Measurements from ENCODE around the gene LRRC17.
"Not testable (repeated sequence)": the region's sequence is repeated elsewhere in the genome, so short reads cannot be mapped to it uniquely, and the experiment has no call there.

The LRRC17 gene

DNA sequence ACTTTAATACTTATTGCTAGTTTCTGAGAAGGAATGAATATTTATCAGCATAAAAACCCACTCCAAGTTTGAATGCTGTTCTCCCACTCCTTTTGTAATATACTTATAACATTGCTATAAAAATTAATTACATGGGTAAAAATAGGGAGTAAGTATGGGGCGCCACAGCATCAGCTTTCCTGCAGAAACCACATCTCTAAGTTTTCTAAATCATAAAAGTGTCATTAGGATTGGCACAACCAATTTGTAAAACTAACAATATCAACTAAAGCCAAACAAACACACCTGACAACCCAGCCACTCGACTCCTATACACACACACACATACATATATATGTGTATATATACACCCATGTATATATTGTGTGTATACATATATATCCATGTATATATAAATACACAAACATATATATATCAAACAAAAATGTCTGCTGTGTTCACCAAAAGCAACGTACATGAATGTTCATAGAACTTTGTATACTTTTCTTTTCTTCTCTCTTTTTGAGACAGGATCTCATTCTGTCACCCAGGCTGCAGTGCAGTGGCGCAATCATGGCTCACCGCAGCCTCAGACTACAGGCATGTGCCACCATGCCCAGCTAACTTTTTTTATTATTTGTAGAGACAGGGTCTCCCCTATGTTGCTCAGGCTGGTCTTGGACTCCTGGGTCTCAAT, 14.8 kb upstream of the LRRC17 start:
- no peak for DNase-seq (ENCODE audit: low spot score)

DNA sequence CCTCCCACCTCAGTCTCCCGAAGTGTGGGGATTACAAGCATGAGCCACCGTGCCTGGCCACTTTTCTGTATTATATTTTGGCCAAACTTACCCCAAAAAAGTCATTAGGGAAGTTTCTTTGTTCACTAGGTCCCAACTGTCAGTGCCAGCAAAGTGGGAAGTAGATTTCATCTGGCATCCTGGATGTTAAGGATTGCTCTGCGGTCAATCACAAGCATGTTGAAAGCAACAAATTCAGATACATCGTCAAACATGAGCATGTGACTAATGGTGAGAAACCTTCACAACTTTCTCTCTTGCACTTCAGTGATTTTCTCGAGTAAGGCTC, 14.3 kb upstream of the LRRC17 start:
- DNase-seq (ENCODE audit: low spot score) = no peak

DNA sequence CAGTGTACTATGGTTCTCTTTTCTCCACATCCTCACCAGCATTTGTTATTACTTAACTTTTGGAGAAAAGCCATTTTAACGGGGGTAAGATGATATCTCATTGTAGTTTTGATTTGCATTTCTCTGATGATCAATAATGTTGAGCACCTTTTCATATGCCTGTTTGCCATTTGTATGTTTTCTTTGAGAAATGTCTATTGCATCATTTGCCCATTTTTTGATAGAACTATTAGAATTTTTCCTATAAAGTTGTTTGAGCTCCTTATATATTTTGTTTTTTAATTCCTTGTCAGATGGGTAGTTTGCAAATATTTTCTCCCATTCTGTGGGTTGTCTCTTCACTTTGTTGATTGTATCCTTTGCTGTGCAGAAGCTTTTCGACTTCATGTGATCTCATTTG, 10.7 kb upstream of the LRRC17 start:
- DNase-seq (ENCODE audit: low spot score) = not testable (repeated sequence)

DNA sequence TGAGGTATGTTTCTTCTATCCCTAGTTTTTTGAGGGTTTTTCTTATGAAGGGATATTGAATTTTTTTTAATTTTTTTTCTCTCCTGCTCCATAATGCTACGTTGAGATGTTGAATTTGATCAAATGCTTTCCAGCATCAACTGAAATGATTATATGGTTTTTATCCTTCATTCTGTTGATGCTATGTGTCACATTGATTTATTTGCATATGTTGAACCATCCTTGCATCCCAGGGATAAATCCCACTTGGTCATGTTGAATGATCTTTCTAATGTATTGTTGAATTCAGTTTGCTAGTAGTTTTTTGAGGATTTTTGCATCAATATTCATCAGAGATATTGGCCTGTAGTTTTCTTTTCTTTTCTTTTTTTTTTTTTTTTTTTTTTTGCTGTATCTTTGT, 9.2 kb upstream of the LRRC17 start:
- DNase-seq (ENCODE audit: low spot score) = not testable (repeated sequence)

DNA sequence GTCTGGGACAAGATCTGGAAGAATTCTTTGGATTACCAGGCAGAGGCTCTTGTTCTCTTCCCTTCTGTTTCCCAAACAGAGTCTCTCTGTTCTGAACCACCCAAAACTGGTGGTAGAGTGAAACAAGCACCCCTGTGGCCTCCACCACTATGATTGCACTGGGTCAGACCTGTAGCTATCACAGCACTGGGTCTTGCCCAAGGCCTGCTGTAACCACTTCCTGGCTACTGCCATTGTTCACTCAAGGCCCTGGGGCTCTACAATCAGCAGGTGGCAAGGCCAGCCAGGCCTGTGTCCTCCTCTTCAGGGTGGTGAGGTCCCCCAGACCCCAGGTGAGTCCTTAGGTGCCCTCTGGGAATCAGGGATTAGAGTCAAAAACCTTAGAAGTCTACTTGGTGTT, 4.1 kb upstream of the LRRC17 start:
- no peak for DNase-seq (ENCODE audit: low spot score)

DNA sequence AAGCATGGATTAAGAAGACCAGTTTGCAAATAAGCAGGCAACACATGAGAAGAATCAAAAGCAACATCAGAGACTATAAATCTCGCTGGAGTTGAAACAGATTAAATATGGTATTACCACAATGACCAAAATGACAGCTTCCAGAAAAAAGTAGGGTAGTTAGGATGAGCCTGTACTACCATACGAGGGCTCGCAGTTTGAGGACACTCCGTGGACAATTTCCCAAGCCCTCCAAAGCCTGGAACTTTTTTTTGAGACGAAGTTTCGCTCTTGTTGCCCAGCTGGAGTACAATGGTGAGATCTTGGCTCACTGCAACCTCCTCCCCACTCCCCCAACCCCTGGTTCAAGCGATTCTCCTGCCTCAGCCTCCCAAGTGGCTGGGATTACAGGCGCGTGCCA, 1.0 kb downstream of the LRRC17 start:
- DNase-seq (ENCODE audit: low spot score) = no peak

DNA sequence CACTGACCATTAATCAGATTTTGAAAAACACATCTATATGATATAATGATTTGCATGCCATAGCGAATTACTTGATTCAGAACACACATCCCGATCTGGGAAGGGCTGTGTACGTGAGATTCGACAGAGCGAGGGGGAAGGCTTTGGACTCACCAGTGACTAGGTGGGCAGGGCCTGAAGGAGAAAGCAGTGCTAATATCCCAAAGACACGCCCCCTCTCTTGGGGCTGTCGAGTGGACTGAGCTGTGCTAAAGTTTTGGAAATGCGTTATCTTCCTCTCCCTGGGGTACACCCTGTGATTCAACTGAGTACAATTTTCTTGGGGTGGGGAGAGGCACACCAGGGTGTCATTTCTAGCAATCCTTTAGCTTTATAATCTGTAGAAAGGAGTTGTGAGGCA, 1.8 kb downstream of the LRRC17 start:
- DNase-seq (ENCODE audit: low spot score) = no peak

DNA sequence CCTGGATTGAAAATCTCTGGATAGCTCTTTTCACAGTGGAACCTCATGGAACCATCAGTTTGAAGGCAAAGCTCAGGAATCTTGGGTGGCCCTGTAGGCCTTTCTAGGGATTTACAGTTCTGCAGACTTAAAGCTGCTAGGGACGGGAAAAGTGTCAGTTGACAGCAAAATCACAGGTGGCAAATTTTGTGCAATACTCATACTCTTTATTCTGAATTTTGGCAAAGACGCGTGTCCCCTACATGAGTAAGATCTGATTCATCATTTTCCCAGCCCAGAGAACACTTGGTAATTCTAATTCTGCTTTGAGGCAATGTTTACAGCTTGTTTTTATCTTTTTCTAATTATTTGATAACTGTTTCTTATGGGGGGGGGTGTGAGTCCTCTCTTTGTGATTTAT, 3.6 kb downstream of the LRRC17 start:
- no peak for DNase-seq (ENCODE audit: low spot score)

DNA sequence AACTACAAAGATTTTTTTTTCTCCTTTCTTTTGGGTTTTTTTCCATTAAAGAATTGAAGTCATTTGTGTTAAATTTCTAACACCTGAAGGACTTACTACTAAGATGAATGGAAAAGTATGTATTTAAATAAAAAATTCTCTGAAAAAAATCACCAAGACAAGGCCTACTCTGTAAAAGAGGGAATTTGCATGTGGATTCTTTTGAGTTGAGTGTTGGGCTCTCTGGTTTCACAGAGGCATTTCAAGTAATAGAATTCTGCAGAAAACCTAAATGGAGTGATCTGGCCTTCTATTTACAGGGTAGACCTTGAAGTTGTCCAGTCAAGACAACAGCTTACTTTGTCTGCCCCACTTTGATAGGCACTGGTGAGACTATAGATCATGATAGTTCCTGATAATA, 4.1 kb downstream of the LRRC17 start:
- no peak for DNase-seq (ENCODE audit: low spot score)

DNA sequence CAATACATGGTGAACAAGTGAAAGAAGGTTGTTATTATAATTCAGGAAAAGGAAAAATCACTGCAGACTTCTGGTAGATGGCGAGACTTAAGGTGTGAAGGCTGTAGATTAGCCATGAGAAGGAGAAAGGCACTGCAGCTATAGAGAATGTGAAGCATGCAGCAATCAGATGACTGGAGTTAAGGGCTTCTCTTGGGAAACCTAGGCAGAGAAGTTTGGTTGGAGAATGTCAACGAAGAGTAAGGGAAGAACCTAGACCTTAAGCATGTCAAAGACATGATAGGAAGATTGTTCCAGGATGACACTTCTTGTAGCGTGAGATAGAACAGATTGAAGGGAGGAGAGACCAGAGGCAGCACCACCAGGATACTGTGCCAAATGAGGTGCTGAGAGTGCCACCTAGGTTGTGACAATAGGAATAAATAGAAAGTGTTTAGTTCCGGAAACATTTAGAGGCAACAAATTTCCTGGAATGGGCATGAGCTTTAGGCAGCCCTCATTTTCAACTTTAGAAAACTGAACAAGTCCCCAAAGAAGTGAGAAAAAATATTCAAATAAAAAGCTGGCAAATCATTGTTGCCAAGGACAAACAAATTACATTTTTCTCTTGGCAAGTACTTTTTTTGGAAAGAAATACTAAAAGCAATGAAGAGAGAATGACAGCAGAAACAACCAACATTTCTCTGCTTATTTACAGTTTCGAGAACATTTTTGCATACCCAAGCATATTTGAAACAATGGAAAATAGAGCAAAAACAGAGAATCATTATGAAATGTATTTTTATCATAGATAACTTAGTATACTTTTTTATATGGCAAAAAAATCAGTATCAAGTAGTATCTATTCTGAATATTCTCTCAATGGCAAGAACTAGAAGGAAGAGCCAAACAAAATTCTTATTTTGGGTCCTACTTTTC, 4.9 kb downstream of the LRRC17 start:
- no peak for DNase-seq (ENCODE audit: low spot score)

DNA sequence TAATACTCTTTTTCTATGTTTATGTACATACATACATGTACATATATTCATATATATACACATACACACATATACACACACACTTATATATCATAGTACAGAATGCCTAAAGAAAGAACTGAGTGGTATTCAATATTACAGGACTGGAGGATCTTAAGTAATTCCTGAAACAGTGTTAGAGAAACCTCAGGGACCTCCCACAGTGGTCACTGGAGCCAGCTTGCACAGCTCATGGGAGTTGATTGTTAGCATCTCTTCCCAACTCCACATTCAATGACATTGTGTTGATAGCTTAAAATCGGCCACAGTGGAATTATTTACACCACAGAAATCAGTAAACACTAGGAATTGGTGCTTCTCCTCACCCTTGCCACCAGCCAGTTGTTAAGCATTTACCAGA, 6.0 kb downstream of the LRRC17 start:
- no peak for DNase-seq (ENCODE audit: low spot score)

DNA sequence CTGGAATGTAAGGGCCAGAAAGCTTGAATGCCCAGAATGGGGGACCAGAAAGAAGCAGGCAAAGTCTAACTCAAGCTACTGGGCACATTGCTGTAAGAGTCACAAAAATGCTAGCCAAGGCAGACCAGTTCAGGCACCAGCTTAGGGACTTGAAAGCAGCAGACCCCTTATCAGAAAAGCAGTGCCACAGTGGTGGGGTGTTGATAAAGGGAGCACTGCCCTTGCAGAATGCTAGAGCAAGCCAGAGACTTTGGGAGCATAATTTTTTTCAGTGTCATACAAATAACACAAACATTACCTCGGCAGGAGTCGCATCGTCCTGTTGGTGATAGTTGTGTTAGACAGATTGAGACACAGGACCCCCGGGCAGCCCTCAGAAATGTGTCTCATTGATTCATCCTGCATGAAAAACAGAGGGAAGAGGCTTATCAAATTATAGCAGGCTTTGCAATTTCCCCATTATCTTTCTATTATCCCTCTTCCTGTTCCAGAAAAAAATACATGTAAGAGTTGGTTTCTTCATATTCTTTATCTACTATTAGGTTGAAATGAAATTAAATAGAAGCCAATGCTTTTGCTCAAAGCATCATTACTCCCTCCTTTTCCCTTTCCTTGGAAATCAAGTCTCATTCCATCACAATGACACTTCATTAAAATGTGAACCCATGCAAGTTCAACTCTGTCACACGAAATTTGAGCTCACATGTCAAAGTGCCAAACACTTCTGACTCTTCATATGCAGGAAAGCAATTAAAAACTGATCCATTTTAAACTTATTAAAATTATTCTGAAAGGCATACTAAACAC, 13.4 kb downstream of the LRRC17 start:
- no peak for DNase-seq (ENCODE audit: low spot score)

DNA sequence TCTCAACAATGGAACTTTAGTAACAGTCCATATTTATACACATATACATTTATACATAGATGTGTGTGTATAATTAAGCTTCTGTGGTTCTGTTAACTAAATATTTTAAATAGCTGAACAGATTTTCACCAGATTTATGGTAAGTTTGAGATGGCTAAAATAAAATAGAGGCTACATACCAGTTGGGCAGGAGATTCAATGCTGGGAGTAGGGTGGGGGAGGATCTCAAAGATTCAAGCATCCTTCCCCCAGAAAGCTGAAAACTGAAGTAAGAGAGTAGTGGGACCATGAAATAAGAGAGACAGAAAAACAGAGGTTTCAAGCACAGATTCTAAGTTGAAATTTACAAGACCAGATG, 14.0 kb downstream of the LRRC17 start:
- DNase-seq (ENCODE audit: low spot score) = no peak

DNA sequence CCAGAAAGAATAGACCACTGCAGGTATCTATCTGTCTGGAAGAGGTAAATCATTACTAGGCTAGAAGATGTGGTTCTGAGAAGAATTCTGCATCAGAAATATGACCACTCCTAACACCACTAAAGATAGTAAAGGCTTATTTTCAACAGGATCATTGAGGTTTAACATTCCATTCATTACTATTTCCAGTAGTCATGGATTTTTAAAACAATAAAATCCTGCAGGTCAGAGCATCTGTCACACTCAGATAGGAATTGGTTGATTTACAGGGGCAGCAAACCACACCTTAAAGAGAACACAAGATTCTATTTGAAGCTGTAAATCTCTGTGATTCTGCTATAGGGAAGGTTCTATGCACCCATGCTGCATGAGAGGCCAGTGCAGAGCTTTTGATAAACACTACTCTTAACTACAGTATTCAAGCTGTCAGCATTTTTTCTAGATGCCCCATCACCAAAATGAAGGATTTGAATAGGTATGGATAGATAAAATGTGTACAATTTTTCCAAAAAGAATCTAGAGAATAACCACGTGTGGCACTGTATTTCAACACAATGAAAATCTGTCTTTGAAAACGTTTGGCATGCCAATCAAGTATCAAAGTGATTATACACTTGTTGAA, 14.6 kb downstream of the LRRC17 start:
- no peak for DNase-seq (ENCODE audit: low spot score)

DNA sequence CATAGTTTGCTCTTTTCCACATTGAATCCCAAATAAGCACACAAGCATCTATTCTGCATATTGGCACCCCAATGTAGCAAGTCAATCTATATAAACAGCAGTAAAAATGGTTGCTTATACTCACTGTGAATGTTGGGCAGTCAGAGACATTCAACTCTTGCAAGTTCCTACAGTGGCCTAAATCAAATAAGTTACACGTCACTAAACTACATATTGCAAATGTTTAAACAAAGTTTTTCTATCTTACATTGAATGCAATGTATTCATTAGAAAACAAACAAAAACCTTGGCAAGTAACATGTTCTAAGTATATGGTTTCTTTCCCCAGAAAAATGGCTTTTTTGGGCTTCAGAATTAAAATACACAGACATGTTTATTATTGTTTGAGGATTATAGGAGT, 19.0 kb downstream of the LRRC17 start:
- DNase-seq (ENCODE audit: low spot score) = no peak

DNA sequence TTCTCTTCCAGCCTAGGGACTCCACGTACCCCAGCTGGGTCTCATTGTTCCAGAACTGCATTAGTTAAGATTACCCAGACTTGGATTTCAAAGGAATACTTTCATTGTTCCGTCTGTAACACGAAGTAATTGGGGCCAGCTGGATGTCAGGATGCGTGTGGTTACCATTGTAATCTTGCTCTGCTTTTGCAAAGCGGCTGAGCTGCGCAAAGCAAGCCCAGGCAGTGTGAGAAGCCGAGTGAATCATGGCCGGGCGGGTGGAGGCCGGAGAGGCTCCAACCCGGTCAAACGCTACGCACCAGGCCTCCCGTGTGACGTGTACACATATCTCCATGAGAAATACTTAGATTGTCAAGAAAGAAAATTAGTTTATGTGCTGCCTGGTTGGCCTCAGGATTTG, 21.0 kb downstream of the LRRC17 start:
- peak; percentile 17 for DNase-seq (ENCODE audit: low spot score)

DNA sequence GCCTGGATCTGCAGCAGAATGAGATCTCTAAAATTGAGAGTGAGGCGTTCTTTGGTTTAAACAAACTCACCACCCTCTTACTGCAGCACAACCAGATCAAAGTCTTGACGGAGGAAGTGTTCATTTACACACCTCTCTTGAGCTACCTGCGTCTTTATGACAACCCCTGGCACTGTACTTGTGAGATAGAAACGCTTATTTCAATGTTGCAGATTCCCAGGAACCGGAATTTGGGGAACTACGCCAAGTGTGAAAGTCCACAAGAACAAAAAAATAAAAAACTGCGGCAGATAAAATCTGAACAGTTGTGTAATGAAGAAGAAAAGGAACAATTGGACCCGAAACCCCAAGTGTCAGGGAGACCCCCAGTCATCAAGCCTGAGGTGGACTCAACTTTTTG, 21.4 kb downstream of the LRRC17 start:
- no peak for DNase-seq (ENCODE audit: low spot score)

DNA sequence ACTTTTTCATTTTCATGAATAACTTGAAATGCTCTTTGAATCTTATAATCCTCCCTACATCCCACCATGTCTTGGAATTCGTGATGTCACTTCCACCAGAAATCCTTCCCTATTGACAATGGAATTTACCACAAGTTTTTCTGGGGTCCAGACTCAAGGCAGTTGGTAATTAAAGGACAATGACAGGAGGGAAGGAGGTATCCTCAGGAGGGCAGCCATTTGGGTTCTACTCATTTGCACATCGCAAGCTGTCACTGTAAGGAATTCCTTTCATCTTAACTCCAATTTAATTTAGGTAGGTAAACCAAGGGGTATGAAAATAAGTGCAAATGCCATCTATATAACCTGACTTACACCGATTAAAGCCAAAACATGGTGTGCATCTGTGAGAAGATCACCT, 21.9 kb downstream of the LRRC17 start:
- no peak for DNase-seq (ENCODE audit: low spot score)

DNA sequence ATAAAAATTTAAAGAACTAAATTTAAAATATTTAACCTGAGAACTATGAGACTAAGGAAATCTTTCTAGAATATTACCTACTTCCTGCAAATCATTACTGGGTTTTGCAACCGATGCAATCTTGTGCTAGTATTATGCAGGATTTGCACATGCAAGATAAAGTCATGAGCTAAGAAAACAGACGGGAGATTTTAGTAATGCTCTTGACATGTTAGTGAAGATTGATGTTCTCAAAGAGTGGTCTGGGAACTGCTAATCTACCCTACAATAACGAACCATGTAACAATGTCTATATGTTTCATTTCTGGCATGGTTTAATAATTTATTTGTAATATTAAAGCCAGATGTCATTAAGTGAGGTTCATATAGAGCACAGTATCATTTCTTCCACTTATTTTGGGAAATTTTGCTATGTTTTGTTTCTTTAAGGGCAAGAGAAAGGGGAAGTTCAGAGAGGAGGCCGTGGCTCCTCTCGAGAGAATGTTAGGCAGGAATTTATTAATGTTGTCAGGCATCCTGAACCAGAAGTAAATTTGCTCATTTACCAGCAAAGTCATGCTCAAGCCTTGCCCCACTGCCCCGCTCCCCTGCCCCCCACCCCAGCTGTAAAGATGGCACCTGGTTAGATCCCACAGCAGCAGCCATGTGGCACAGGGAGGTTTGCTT, 22.8 kb downstream of the LRRC17 start:
- DNase-seq (ENCODE audit: low spot score) = no peak

DNA sequence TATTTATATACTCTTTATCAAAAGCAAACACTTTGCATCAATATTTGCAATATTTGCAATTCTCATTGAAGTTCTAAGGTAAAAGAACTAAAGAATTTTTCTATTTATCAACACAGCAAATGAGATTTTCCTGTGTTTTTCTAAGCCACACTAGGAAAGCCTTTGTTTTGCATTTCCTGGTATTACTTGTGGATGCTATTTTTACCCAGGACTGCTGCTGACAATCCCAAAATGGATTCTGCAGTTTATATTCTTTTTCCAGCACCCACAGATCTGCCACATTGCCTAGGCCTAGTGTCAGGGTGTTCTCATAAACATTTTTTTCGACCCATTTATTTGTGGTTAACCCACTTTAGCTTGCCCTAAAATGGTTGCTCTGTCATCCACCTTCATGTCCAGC, 25.9 kb downstream of the LRRC17 start:
- DNase-seq (ENCODE audit: low spot score) = no peak

DNA sequence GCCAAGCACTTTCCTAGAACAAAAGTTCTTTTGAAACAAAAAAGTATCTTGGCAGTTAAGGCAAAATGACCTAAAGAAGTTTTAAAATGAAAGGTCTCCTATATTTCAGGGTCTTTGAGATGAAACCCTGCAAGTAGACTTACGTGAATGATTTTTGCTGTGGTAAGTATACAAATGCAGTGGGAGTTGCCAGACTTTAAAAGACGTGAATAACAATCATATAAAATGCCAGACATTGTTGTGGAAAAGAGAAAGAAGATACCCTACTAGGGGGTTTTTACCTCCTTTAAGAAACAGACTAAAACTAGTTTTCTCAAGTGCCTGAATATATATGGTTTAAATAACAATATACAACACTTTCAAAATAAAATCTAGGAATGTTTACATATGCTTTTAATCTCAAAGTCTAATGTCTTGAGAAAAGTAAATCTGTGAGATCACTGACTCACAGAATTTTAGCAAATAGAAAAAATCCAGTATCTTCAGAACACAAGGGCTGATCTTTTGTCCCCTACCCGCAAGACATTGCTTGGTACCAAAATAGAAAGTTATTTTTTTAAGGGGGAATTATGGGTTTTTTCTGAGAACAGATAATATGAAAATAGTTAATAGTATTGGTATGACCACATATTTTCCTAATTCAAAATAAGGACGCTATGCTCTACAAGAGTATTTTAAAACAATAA, 29.5 kb downstream of the LRRC17 start:
- DNase-seq (ENCODE audit: low spot score) = no peak

Measured in globus pallidus (tissue), 1 donor.